Measurements from ENCODE around the gene PM20D2.

The PM20D2 gene

DNA sequence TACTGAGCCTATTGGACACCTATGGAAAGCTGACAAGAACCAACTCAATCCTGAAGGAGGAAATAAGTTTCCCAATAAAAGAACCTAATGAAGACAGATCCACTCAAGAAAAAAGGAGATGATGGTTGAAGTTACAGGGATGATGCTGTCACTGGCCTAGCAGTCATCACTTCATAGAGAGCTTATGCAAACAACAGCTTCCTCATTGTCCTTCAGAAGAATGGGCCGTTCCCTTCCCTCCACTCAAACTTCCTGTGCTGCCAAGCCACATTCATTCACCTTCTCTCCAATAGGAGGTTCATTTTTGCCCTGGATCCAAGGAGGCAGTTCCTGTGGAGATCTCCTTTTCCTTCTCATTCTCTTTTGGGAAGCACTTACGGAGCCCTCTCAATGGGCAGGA lies 13.8 kb upstream of the PM20D2 start:
- H3K9me3 ChIP-seq (ENCODE audit: insufficient read depth, low read length): no peaks in the 10 kb centered on the region
- no peak for TF ChIP-seq EZH2phosphoT487 (conservative IDR thresholded peaks at IDR 0.05; ENCODE audit: low read length)
- TF ChIP-seq, protein P1, sequence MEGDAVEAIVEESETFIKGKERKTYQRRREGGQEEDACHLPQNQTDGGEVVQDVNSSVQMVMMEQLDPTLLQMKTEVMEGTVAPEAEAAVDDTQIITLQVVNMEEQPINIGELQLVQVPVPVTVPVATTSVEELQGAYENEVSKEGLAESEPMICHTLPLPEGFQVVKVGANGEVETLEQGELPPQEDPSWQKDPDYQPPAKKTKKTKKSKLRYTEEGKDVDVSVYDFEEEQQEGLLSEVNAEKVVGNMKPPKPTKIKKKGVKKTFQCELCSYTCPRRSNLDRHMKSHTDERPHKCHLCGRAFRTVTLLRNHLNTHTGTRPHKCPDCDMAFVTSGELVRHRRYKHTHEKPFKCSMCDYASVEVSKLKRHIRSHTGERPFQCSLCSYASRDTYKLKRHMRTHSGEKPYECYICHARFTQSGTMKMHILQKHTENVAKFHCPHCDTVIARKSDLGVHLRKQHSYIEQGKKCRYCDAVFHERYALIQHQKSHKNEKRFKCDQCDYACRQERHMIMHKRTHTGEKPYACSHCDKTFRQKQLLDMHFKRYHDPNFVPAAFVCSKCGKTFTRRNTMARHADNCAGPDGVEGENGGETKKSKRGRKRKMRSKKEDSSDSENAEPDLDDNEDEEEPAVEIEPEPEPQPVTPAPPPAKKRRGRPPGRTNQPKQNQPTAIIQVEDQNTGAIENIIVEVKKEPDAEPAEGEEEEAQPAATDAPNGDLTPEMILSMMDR (IDR thresholded peaks at IDR 0.05; ENCODE audit: insufficient read depth, low read length, poor library complexity, severe bottlenecking): no peak

DNA sequence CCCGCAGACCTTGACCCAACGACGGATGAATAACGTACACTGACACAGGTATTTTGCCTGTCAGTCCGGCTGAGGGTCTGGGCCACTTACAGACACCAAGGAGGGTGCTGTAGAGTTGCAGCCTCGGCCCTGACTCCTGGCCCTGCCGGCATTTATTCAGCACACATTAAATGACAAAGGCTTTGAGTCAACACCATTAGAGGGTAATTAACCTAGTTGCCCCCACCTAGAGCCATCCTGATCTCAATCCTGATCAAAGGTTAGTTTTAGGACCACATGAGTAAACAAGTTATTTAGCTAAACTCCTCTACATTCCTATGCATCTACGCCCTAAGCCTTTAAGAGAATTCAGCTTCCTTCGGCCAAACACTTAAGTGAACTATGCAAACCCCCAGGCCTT lies 11.9 kb upstream of the PM20D2 start:
- Histone ChIP-seq H3K4me2 (ENCODE audit: low read depth, low read length, poor library complexity, severe bottlenecking) (no peak overlapping the region), H3K9me2 (replicated peaks; ENCODE audit: insufficient read depth, low read length) (no peaks in the 10 kb centered on the region), H3K36me3 (ENCODE audit: low read length) (no peaks in the 10 kb centered on the region), H3F3A (ENCODE audit: insufficient read depth) (no peaks in the 10 kb centered on the region), H4K20me1 (ENCODE audit: low read depth, low read length) (no peaks in the 10 kb centered on the region), H3K9ac (ENCODE audit: low read length) (no peak overlapping the region), H3K27ac (ENCODE audit: low read depth, low read length) (no peak overlapping the region), H2AFZ (ENCODE audit: low read depth, low read length, severe bottlenecking) (no peak overlapping the region), H3K4me3 (ENCODE audit: insufficient read depth, low read length, poor library complexity, severe bottlenecking) (no peak overlapping the region), H3K9me3 (ENCODE audit: insufficient read depth, low read length) (no peaks in the 10 kb centered on the region), H3K27me3 (ENCODE audit: low read length) (no peaks in the 10 kb centered on the region), H3K79me2 (ENCODE audit: insufficient read depth, low read length) (no peaks in the 10 kb centered on the region)
- no peak for TF ChIP-seq EZH2phosphoT487 (conservative IDR thresholded peaks at IDR 0.05; ENCODE audit: low read length)
- TF ChIP-seq, protein P1 (IDR thresholded peaks at IDR 0.05; ENCODE audit: insufficient read depth, low read length, poor library complexity, severe bottlenecking): no peak

More for the DNA sequence above, 13.8 kb upstream of the PM20D2 start:
- no peaks in the 10 kb centered on the region for H3K79me2 ChIP-seq (ENCODE audit: insufficient read depth, low read length)
- no peaks in the 10 kb centered on the region for H3K9me2 ChIP-seq (replicated peaks; ENCODE audit: insufficient read depth, low read length)
- H3K9ac ChIP-seq (ENCODE audit: low read length): no peak overlapping the region
- H3F3A ChIP-seq (ENCODE audit: insufficient read depth): no peaks in the 10 kb centered on the region
- H4K20me1 ChIP-seq (ENCODE audit: low read depth, low read length): no peaks in the 10 kb centered on the region
- no peak overlapping the region for H3K27ac ChIP-seq (ENCODE audit: low read depth, low read length)
- H3K4me2 ChIP-seq (ENCODE audit: low read depth, low read length, poor library complexity, severe bottlenecking): no peak overlapping the region
- no peak overlapping the region for H3K4me3 ChIP-seq (ENCODE audit: insufficient read depth, low read length, poor library complexity, severe bottlenecking)
- H3K27me3 ChIP-seq (ENCODE audit: low read length): no peaks in the 10 kb centered on the region
- H3K36me3 ChIP-seq (ENCODE audit: low read length): no peaks in the 10 kb centered on the region
- H2AFZ ChIP-seq (ENCODE audit: low read depth, low read length, severe bottlenecking): no peak overlapping the region

DNA sequence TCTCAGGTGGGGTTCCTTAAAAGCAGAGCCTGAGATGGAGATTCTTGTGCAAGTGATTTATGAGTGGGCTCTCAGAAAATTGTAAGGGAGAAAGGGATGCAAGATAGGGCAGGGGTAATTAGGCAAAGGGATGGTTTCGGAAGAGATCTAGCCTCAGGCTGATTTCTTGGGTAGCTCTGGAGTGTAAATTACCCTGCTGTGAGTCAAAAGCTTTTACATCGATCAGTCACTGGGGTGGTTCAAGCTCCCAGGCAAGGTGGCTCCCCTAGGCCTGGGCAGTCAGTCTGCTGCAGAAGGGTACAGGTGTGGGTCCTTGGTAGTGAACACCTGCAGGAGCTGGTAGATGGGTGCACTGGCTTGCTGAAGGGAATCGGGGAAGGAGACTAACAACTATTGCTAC lies 11.1 kb upstream of the PM20D2 start:
- Histone ChIP-seq H3K27ac (ENCODE audit: low read depth, low read length) (no peak overlapping the region), H3K4me3 (ENCODE audit: insufficient read depth, low read length, poor library complexity, severe bottlenecking) (no peak overlapping the region), H3K9me2 (replicated peaks; ENCODE audit: insufficient read depth, low read length) (no peaks in the 10 kb centered on the region), H3K9me3 (ENCODE audit: insufficient read depth, low read length) (no peaks in the 10 kb centered on the region), H3K9ac (ENCODE audit: low read length) (no peak overlapping the region), H3K79me2 (ENCODE audit: insufficient read depth, low read length) (no peaks in the 10 kb centered on the region), H3F3A (ENCODE audit: insufficient read depth) (no peaks in the 10 kb centered on the region), H3K36me3 (ENCODE audit: low read length) (no peaks in the 10 kb centered on the region), H3K4me2 (ENCODE audit: low read depth, low read length, poor library complexity, severe bottlenecking) (no peak overlapping the region), H2AFZ (ENCODE audit: low read depth, low read length, severe bottlenecking) (no peak overlapping the region), H4K20me1 (ENCODE audit: low read depth, low read length) (no peaks in the 10 kb centered on the region), H3K27me3 (ENCODE audit: low read length) (no peaks in the 10 kb centered on the region)
- no peak for TF ChIP-seq EZH2phosphoT487 (conservative IDR thresholded peaks at IDR 0.05; ENCODE audit: low read length)
- TF ChIP-seq, protein P1 (IDR thresholded peaks at IDR 0.05; ENCODE audit: insufficient read depth, low read length, poor library complexity, severe bottlenecking): no peak
